DND-41 (cell line): ENCODE measurements around the gene FHAD1.

Source experiments
- ATAC-seq: fragments of 200-7000 bp; cut with Tn5 transposase; 3 replicates; pipeline ENCODE4 v1.9.1; 2021; ENCODE audit warnings: low read depth; ENCODE audit not compliant: insufficient read depth
- DNase-seq: peaks from one replicate; pipeline ENCODE4 v3.0.0-alpha.2; 2020
- H2AFZ ChIP-seq: 2 replicates; pipeline ENCODE4 v1.6.0; 2012; ENCODE audit warnings: low read depth, low read length
- H3K27ac ChIP-seq: 2 replicates; pipeline ENCODE4 v1.5.1; 2012; ENCODE audit warnings: low read length, inconsistent platforms
- H3K27me3 ChIP-seq: fragments of 200-600 bp; sonication (generic); 2 replicates; pipeline ENCODE4 v1.6.0; 2012; ENCODE audit warnings: low read length, mild to moderate bottlenecking, inconsistent platforms; ENCODE audit not compliant: insufficient read depth, poor library complexity
- H3K36me3 ChIP-seq: 2 replicates; pipeline ENCODE4 v1.5.1; 2012; ENCODE audit warnings: low read length, inconsistent platforms; ENCODE audit not compliant: insufficient read depth
- H3K4me1 ChIP-seq: 2 replicates; pipeline ENCODE4 v1.5.1; 2012; ENCODE audit warnings: mild to moderate bottlenecking, low read length; ENCODE audit not compliant: insufficient read depth
- H3K4me2 ChIP-seq: 2 replicates; pipeline ENCODE4 v1.6.0; 2012; ENCODE audit warnings: mild to moderate bottlenecking, moderate library complexity, low read length, inconsistent platforms; ENCODE audit not compliant: insufficient read depth
- H3K4me3 ChIP-seq, 2 experiments: fragments of 200-600 bp in 1 of 2; shearing (Covaris generic) in 1 of 2; 2 replicates each; pipeline ENCODE4 v1.5.1; 2012 to 2016; ENCODE audit warnings: inconsistent platforms in 2 of 2, low read length in 2 of 2, mild to moderate bottlenecking in 2 of 2, low read depth in 1 of 2, moderate library complexity in 1 of 2
- H3K79me2 ChIP-seq: 2 replicates; pipeline ENCODE4 v1.6.0; 2012; ENCODE audit warnings: low read length, inconsistent platforms; ENCODE audit not compliant: insufficient read depth
- H3K9ac ChIP-seq: 2 replicates; pipeline ENCODE4 v1.6.0; 2012; ENCODE audit warnings: low read depth, mild to moderate bottlenecking, inconsistent platforms, low read length, moderate library complexity
- H3K9me3 ChIP-seq: 2 replicates; pipeline ENCODE4 v1.5.1; 2012; ENCODE audit warnings: low read length, moderate library complexity, mild to moderate bottlenecking, inconsistent platforms; ENCODE audit not compliant: insufficient read depth, severe bottlenecking
- H4K20me1 ChIP-seq: 2 replicates; pipeline ENCODE4 v1.6.0; 2012; ENCODE audit warnings: low read length; ENCODE audit not compliant: insufficient read depth
- CTCF ChIP-seq: IDR thresholded peaks from 2 replicates; pipeline ENCODE4 v1.5.1; 2012; ENCODE audit warnings: borderline replicate concordance, low read length, moderate library complexity, mild to moderate bottlenecking; ENCODE audit not compliant: poor library complexity, severe bottlenecking; ENCODE audit errors: extremely low read depth
- EZH2 ChIP-seq: IDR thresholded peaks from 3 replicates; pipeline ENCODE4 v1.6.1; 2012; ENCODE audit warnings: borderline replicate concordance, low read depth, mild to moderate bottlenecking, moderate library complexity, low read length, inconsistent platforms; ENCODE audit not compliant: severe bottlenecking

FHAD1 gene

GRCh38 chr1:15248216-15248615 is 1.2 kb downstream of the FHAD1 start:
- peaks cover 18% of the 10 kb centered on the region for H3K4me1 ChIP-seq
- no peak for ATAC-seq
- H3K4me2 ChIP-seq: no peak overlapping the region
- H3K79me2 ChIP-seq: no peaks in the 10 kb centered on the region
- no peak overlapping the region for H2AFZ ChIP-seq
- no peak for DNase-seq
- H3K4me3 ChIP-seq: no peak overlapping the region
- no peak overlapping the region for H3K27ac ChIP-seq
- no peaks in the 10 kb centered on the region for H3K9me3 ChIP-seq
- H3K9ac ChIP-seq: no peak overlapping the region
- H4K20me1 ChIP-seq: peaks cover 10% of the 10 kb centered on the region
- TF ChIP-seq CTCF: no peak
- no peak for TF ChIP-seq EZH2
- peaks cover 6% of the 10 kb centered on the region for H3K27me3 ChIP-seq
- no peaks in the 10 kb centered on the region for H3K36me3 ChIP-seq

GRCh38 chr1:15249081-15249480 is 2.1 kb downstream of the FHAD1 start:
- no peaks in the 10 kb centered on the region for H3K36me3 ChIP-seq
- H3K4me1 ChIP-seq: peaks cover 18% of the 10 kb centered on the region
- H3K9me3 ChIP-seq: no peaks in the 10 kb centered on the region
- peak; percentile 99 for ATAC-seq
- no peak overlapping the region for H3K9ac ChIP-seq
- H3K4me3 ChIP-seq: no peak overlapping the region
- no peaks in the 10 kb centered on the region for H3K79me2 ChIP-seq
- no peak overlapping the region for H2AFZ ChIP-seq
- DNase-seq: peak; percentile 75
- TF ChIP-seq EZH2: no peak
- TF ChIP-seq CTCF: no peak
- H4K20me1 ChIP-seq: peaks cover 10% of the 10 kb centered on the region
- peaks cover 11% of the 10 kb centered on the region for H3K27me3 ChIP-seq
- H3K4me2 ChIP-seq: no peak overlapping the region; the same call in 1 of the 2 replicates
- no peak overlapping the region for H3K27ac ChIP-seq

GRCh38 chr1:15251857-15252835 is 5.1 kb downstream of the FHAD1 start:
- H3K4me2 ChIP-seq: no peak overlapping the region

More at GRCh38 chr1:15251857-15252835, 5.1 kb downstream of the FHAD1 start:
- Histone ChIP-seq H3K4me1 (peaks cover 18% of the 10 kb centered on the region), H3K4me3 (no peak overlapping the region), H3K27ac (no peak overlapping the region), H4K20me1 (peaks cover 10% of the 10 kb centered on the region), H3K27me3 (peaks cover 17% of the 10 kb centered on the region), H3K79me2 (no peaks in the 10 kb centered on the region), H2AFZ (no peak overlapping the region), H3K36me3 (no peaks in the 10 kb centered on the region), H3K9me3 (no peaks in the 10 kb centered on the region), H3K9ac (no peak overlapping the region)
- TF ChIP-seq CTCF: no peak
- no peak for TF ChIP-seq EZH2
- ATAC-seq (no peak), DNase-seq (no peak)
